ENCODE data around the gene MRTO4.
"Not testable (repeated sequence)": the region's sequence is repeated elsewhere in the genome, so short reads cannot be mapped to it uniquely, and the experiment has no call there.

The MRTO4 gene

GRCh38 chr1:19273106-19273843, 21.7 kb downstream of the MRTO4 start:
- in situ Hi-C loops (cut with MboI; ENCODE audit: low pct_unique_long_range_greater_than_20kb, low sequenced_read_pairs, unreplicated experiment) = no loop called here
- TF ChIP-seq, protein P1, sequence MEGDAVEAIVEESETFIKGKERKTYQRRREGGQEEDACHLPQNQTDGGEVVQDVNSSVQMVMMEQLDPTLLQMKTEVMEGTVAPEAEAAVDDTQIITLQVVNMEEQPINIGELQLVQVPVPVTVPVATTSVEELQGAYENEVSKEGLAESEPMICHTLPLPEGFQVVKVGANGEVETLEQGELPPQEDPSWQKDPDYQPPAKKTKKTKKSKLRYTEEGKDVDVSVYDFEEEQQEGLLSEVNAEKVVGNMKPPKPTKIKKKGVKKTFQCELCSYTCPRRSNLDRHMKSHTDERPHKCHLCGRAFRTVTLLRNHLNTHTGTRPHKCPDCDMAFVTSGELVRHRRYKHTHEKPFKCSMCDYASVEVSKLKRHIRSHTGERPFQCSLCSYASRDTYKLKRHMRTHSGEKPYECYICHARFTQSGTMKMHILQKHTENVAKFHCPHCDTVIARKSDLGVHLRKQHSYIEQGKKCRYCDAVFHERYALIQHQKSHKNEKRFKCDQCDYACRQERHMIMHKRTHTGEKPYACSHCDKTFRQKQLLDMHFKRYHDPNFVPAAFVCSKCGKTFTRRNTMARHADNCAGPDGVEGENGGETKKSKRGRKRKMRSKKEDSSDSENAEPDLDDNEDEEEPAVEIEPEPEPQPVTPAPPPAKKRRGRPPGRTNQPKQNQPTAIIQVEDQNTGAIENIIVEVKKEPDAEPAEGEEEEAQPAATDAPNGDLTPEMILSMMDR (IDR thresholded peaks at IDR 0.05; ENCODE audit: extremely low read depth, insufficient read depth, missing control alignments) = no peak
- no peak for DNase-seq (ENCODE audit: low spot score)

GRCh38 chr1:19273844-19274531, 22.4 kb downstream of the MRTO4 start:
- DNase-seq (ENCODE audit: low spot score); in situ Hi-C loops (cut with MboI; ENCODE audit: low pct_unique_long_range_greater_than_20kb, low sequenced_read_pairs, unreplicated experiment): not testable (repeated sequence)

DNA sequence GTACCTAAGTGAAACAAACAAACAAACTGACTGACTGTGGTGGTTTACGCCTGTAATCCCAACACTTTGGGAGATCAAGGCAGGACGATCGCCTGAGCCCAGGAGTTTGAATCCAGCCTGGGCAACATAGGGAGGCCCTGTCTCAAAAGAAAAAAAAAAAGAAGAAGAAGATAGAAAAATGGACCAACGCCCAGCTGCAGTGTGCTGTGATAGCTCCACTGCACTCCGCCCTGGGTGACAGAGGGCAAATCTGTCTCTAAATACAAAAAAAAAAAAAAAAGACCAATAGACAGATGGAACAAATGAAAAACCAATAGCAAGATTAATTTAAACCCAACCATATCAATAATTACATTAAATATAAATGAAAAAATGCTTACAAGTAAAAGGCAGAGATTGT, 23.0 kb downstream of the MRTO4 start:
- TF ChIP-seq, protein P1 (IDR thresholded peaks at IDR 0.05; ENCODE audit: extremely low read depth, insufficient read depth, missing control alignments) = no peak
- in situ Hi-C loops (cut with MboI; ENCODE audit: low pct_unique_long_range_greater_than_20kb, low sequenced_read_pairs, unreplicated experiment) = no loop called here

DNA sequence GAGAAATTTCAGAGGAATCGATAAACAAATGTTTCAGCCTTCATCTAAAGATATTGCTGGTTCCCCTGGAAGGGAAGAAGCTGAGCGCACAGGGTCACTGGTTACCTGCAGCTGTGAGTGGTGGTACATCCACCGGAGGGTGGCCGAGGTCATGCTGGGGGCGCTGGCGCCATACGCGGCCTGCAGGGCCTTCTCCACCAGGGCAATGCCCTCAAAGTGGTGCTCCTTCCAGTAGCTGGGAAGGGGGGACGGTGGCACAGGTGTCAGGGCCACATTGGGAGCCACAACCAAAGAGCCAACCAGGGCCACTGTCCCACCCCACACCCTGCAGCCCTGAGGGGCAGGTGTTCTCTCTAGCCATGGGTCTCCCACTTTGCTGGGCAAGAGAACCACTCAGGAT, 32.3 kb downstream of the MRTO4 start:
- in situ Hi-C loops (cut with MboI; ENCODE audit: low pct_unique_long_range_greater_than_20kb, low sequenced_read_pairs, unreplicated experiment) = no loop called here
- TF ChIP-seq, protein P1 (IDR thresholded peaks at IDR 0.05; ENCODE audit: extremely low read depth, insufficient read depth, missing control alignments) = no peak
- no peak for DNase-seq (ENCODE audit: low spot score)

More for the DNA sequence above, 23.0 kb downstream of the MRTO4 start:
- DNase-seq (ENCODE audit: low spot score) = no peak

DNA sequence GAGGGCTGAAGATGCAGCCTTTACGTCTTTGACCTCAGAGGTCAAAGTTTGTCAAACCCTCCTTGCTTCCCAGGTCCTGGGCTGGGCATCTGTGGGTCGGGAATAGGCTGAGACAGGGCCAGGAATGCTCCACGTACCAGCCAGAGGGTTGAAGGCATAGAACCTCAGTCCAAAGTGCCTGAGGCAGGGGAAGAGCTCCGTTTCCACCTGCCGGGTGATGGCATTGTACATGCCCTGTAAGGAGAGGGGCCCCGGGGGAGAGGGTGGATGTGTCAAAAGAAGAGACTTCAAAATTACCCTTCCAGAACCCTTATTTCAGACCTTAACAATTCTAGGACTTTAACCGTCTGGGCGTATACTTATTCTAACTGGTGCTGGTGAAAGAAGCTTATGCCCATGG, 33.3 kb downstream of the MRTO4 start:
- TF ChIP-seq, protein P1 (IDR thresholded peaks at IDR 0.05; ENCODE audit: extremely low read depth, insufficient read depth, missing control alignments) = no peak
- in situ Hi-C loops (cut with MboI; ENCODE audit: low pct_unique_long_range_greater_than_20kb, low sequenced_read_pairs, unreplicated experiment) = no loop called here

GRCh38 chr1:19285366-19285765, 33.8 kb downstream of the MRTO4 start:
- in situ Hi-C loops (cut with MboI; ENCODE audit: low pct_unique_long_range_greater_than_20kb, low sequenced_read_pairs, unreplicated experiment) = not testable (repeated sequence)

More for the DNA sequence above, 33.3 kb downstream of the MRTO4 start:
- no peak for DNase-seq (ENCODE audit: low spot score)

GRCh38 chr1:19285807-19286206, 34.2 kb downstream of the MRTO4 start:
- in situ Hi-C loops (cut with MboI; ENCODE audit: low pct_unique_long_range_greater_than_20kb, low sequenced_read_pairs, unreplicated experiment); DNase-seq (ENCODE audit: low spot score): not testable (repeated sequence)

More at GRCh38 chr1:19285366-19285765, 33.8 kb downstream of the MRTO4 start:
- DNase-seq (ENCODE audit: low spot score) = not testable (repeated sequence)

DNA sequence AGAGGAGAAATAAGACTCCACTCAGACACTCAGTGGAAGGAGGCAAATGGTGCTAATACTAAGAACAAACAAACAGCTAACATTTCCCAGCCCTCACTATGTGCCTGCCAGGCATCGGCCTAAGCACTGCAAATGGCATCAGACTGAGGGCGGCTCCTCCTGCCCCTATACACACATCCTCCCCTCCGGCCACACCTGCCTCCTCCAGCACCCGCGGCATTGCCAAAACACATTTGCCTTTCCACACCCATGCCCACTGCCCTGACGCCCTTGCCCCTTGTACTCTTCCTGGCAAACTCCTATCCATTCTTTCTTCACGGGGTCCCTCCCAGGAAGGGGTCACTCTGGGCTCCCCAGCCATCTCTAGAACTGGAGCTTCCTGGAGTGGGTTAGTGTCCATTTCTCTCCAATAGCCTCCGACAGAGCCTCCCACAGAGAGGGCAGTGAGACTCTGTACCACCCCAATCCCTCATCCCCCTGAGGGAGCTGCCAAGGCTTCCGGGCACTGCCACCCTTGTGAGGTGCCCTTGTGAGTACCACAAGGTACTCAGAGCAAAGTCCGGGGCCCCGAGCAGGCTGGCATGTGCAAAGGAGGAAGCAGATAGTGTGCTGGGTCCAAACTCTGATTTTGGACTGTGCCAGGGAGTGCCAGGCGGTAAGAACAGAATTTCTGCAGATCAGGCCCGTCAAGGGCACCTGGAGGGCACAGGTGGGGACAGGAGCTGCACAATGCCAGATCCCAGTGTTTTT, 36.0 kb downstream of the MRTO4 start:
- TF ChIP-seq, protein P1 (IDR thresholded peaks at IDR 0.05; ENCODE audit: extremely low read depth, insufficient read depth, missing control alignments) = no peak
- DNase-seq (ENCODE audit: low spot score) = no peak
- in situ Hi-C loops (cut with MboI; ENCODE audit: low pct_unique_long_range_greater_than_20kb, low sequenced_read_pairs, unreplicated experiment) = no loop called here

DNA sequence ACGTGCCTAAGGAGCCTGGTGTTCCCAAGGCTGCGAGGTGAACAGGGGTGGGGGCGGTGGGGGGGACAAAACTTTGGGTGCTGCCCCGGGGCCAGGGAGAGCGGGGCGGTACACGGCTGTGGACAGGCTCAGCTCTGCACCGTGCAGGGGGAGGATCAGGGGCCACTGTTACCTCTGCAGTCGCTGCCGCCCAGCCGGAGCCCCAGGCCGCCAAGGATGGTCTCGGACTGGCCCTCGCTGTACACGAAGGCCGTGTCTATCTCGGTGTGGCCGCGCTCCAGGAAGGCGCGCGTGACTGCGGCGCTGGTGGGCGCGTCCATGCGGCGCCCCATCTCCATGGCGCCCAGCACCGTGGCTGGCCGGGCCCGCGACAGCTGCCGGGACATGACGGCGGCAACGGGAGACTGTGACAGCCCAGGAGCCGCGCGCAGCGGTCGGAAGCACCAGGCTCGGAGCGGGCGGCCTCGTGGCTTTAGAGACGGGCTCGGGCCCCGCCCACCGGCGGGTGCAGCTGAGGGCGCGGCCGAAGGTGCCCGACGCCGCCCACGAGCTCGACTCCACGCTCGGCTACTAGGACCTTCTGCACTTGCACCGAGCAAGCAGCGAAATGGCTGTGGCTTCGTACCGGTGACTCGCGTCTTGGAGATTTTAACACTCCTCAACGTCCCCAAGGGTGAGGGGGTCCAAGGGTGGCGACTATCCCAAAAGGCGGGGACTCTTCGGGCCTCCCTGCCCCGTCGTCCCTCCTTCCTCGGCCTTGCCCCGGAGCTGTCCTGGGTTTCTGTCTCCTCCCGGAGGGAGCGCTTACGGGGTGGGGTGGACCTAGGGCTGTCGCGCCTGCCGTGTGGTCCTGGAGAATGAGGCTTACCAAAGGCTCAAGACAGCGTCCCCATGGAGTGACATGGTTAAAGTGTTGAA, 37.0 kb downstream of the MRTO4 start, which contains the start of gene AKR7A3:
Gene AKR7A3 (minus strand): TSS at position 447 of the 918 bp plus-strand sequence. CDS start 61 bp downstream, at position 386.
- in situ Hi-C loops (cut with MboI; ENCODE audit: low pct_unique_long_range_greater_than_20kb, low sequenced_read_pairs, unreplicated experiment) = not testable (repeated sequence)
- peak; percentile 58 for DNase-seq (ENCODE audit: low spot score)
